DLD1 (cell line): Measurements from ENCODE around the gene EEF1G.

Source experiments
- in situ Hi-C: cut with HindIII; loops from 2 replicates; pipeline ENCODE4 v1.10.0; 2017; ENCODE audit warnings: low sequenced_read_pairs

Gene EEF1G

DNA sequence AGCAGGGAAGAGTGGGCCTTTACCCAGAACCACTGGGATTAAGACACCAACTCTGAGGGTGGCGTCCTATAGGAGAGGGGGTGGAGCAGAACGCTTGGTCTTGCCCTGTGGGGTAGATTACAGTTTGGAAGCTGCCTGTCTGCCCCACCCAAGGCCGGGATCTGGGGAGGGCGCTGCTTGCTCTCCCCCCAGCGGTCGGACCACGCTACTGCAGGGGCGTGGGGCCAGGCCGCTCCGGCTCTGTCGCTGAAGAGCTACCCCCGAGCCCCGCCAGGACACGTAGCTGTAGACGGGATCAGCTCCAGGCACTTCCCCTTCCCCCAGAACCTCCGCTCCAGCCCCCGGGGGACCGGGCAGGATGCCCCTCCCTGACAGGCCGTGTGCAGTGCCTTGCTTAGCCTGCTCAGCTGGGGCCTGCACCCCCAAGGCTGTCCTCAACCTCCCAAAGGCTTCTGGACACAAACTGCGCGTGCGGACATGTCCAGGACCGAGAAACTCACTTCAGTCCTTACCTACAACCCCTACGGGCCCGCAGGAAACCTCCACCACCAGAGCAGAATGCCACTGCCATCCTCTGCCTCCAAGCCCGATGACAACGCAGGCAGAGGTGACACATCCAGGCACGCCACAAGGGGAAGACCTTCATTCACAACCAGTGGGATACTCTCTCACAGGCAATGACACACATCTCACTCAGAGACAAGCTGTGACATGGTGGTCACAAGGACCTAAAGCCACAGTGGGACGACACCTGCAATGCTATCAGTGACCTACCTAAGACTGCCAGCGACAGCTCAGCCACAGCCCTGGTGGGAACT lies 30.7 kb downstream of the EEF1G start:
- in situ Hi-C loops = no loop called here

DNA sequence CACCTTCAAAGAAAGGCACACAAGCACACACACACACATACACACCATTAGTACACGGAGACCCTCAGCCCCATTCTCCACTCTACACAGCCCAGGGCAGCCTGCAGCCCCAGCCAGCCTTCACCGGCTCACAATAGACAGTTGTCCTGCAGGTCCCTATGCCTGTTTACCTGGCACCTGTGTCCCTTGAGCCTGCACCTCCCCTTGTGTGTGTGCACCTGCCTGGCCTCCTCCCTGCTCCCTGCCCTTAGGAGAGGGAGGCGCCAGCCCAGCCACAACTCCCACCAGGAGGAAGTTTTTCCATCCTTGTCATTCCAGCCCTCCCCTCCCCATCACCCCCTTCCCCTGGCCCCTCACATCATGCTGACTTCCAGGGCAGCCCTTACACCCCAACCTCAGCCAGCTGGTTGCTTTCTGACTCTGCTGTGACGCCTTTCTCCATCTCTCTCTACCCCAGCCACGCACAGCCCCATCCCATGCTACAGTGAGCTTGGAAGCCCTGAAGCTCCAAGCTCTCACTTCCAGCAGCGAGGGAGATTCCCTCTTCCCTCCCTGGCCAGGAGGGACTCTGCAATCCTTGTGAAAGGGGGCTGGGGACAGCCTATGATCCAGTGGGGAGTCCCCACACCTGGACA lies 31.5 kb downstream of the EEF1G start:
- in situ Hi-C loops = no loop called here

DNA sequence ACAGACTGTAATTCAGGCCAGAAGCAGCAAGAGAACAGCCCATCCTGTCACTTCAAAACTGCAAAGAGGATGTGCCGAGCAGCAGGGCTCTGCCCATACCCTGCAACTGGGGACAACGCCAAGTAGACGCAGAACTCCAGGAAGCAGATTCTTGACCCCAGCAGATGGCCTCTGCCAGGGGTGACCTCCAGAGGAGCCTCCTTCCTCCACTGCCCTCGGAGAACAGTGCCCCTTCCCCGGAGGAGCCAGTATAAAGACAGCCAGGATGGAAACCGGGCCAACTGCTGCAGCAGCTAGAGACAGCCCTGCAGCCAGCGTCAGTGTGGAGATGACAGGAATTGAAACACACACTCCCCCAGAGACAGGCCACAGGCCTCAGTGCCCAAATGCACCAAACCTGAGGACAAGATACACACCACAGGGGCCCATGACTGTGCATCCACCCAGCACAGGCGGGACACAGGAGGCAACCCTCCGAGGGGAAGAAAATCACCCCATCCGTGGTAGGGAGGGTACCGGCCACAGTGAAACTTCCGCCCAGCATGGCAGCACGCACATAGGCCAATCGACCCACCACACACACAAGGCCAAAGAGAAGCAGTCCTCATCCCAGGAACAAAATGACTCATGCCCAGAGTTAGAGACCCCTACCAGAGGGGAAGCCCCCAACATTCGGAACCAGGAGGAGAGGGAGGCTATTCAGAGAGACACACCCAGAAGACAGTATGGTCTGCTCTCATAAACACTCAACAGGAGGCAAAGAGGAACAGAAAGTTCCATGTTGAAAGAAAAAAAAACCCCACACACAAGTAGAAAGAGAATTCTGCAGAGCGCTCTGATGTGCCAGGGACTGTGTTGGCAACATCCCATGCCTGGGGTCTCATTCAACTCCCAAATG lies 32.6 kb downstream of the EEF1G start:
- in situ Hi-C loops = no loop called here

DNA sequence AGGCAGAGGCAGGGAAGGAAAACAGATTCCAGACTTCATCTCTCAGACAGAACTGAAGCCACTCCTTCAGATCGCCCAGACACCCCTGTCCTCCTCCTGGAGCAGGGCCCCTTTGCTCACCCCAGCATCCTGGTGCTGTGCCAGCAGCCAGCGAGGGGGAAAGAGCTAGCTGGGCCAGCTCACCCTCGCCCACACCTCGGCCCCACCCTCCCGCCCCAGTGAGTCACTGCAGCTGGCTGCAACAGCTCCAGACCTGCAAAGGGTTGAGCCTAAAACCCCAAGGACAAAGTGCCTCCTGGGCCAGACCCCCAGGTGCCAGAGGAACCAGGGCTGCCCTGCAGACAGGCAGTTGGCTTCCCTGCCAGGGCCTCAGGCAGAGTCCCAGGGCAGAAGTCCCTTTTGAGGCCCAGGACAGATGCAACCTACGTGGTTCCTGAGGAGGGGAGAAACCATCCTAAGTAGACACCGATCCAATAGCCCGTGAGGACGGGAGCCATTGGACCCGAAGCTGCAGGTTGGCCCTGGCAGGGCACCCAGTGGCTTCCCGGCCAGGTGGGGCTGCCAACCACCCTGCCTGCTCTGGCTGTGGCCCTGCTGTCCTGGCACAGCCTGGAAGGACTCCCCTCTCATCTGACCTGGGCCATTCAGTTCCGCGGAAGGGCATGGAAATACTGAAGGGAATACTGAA lies 34.3 kb downstream of the EEF1G start:
- in situ Hi-C loops = no loop called here

DNA sequence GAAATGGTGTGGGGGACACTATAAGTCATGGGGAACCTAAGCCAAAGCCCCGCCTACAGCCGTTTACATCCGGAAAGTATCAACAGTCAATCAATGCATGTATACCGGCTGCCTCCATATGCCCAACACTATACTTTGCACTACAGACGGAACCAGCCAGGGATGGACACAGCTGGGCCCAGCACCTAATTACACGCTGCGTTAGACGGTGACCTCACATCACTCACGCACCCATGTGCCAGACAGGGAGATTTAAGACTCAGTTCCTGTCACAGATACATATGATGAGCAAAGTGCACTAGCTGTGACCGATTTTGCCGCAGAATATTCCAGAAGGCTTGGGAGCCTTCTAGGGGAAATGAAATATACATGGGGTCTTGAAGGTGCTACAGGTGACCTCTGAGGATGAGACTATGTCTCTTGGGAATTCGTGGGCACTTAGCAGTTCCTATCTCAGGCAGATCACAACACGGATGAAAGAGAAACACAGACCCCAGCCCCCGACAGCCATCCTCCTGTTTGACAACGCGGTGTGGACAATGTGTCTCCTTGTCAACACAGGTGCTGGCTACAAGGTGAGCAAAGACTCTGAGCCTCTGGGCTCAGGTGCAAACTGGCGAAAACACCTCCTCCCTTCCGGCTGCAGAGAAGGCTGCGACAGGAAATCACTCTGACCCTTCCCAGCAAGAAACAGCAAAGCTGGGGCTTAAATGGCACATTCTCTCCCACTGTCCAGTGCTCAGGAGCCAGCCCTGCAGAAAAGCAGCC lies 35.0 kb downstream of the EEF1G start:
- in situ Hi-C loops = no loop called here

DNA sequence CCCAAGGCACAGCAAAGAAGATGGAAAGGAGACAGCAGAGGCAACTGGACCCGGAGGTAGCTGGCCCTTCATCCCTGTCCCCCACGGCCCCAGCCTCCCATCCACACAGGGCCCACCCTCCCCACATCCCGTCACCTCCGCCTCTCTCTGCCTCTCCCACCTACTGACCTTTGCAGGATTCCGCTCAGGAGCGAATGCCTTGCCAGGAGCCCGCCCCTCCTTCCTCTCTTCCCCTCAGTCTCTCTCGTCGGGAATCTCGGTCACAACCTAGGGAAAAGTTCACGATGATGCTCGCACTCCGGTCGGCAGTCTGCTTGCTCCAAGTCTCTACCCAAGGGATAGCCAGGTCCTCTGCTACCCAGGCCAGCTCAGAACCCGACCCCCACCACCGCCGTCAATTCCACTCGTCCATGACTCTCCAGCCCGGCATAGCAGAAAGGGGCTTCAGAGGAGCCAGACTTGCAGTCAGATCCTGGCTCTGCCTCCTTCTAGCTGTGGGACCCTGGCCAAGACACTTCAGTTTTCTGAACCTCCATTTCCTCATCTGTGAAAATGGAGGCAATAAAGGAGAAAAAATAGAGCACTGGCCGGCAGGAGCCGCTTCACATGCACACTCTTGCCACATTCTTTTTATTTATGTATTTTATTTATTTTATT lies 37.3 kb downstream of the EEF1G start:
- in situ Hi-C loops = no loop called here

DNA sequence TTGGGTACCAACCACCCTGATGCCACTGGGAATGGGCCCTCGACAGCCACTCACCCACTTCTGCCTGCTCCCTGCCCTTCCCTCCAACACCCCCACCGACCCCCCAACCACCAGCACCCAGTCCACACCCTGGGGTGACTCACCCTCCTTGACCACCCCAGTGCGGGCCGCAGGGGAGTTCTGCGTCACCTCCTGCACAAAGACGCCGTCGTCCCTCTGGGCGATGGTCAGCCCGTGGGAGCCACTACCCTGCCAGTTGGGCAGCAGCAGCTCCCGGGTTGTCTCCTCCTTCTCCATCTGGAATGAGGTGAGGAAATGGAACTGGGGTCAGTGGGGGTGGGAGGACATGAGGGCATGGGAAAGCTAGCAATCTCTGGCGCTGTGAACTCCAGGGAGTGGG lies 37.9 kb downstream of the EEF1G start:
- in situ Hi-C loops = no loop called here

DNA sequence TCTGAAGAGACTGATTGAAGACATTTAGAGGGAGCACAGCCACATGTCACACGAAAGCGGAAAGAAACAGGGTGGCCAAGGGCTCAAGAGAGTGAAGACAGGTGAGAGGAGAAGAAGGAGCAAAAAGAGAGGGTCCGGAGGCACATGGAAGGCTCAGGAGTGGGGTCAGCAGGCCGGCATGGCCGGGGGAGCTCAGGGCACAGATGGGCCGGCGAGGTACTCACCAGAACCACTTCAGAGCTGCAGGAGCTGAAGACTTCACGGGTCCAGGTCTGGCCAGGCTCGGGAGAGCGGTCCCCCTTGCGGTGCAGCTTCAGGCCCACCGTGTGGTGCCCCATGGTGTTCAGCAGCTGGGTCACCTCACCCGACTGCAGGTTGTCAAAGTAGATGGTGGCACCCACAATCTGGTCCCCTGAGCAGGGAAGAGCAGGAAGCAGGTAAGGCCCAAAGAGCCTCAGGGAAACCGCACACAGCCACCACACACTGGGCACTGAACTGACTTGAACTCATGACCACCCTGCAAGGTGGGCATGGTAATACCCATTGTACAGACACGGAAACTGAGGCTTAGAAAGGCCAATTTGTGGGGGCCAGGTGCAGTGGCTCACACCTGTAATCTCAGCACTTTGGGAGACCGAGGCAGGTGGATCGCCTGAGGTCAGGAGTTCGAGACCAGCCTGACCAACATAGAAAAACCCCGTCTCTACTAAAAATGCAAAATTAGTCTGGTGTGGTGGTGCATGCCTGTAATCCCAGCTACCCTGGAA lies 38.7 kb downstream of the EEF1G start:
- in situ Hi-C loops = no loop called here

DNA sequence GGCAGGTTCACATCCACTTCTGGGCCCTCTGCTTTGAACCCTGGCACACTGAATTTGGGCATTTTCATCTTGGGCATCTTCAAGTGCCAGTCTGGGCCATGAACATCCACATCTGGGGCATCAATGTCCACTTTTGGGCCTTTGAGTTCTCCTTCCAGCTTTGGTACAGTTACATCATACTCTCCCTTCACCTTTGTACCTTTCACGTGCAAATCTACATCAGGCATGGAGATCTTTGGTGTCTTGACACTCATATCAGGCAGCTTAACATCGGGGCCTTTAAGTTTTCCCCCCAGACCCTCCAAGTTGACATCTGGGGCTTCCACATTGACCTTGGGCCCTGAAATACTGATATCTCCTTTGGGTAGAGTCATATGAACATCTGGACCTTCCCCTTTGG lies 41.6 kb downstream of the EEF1G start:
- in situ Hi-C loops = no loop called here

DNA sequence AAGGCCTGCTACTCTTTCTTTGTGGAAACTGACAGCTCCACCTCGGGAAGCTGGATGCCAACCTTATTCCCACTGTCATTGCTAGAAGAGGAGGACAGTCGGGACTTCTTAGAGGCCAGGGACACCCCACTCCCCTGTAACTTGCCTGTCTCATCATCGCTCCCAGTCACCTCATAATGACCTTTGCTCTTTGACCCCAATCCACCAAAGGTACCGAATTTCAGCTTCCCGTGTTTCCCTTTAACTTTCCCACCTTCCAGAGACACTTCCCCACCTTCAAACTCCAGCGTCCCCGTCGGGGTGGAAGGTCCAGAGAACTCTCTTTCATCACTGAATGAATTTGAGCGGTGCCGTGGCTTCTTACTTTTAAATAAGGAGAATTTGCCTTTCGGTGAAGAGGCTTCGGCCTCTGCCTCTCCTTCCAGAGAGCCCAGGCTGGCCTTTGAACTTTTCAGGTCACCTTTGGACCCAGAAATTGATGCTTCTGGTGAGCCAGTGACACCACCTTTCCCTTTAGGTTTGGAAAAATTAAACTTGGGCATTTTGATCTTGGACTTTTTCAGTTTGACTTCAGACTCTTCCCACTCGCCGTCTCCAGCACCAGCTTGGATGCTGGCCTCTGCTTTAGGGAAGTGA lies 56.8 kb downstream of the EEF1G start:
- in situ Hi-C loops = no loop called here

DNA sequence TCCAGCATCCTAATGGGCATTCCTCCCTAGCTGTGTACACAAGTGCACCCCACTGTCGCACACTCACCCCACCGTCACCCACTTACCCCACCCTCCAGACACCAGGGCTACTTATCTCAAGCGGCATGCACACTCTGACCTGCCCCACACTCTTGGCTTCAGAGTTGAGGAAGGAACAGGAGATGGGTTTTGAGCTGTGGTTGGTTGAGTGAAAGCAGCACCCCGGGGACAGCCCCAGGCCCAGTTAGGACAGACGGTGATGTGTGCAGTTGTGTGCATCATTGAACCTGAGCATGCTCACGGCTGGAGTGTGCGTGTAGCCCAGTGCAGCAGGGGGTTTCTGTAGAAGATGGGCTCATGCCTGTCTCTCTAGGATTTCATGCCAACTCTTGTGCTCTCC lies 59.5 kb downstream of the EEF1G start:
- in situ Hi-C loops = no loop called here

DNA sequence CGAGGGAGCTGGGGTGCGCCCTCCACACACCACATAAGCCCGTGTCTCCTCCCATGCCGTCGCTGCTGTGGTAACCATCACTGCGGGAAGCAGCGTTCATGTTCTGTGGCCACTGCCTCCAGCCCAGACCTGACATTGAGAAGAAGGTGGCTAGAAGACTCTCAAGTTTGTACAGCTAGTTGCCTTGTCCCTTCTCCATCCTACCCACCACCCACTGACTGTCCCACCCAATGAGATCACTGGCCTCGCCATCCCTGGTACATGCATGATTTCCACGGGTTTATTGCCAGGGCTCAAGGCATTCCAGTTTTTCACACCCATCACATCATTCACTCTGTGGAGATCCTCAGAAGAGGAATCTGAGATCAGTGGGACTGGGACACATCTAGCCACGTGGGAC lies 60.1 kb downstream of the EEF1G start:
- in situ Hi-C loops = no loop called here

DNA sequence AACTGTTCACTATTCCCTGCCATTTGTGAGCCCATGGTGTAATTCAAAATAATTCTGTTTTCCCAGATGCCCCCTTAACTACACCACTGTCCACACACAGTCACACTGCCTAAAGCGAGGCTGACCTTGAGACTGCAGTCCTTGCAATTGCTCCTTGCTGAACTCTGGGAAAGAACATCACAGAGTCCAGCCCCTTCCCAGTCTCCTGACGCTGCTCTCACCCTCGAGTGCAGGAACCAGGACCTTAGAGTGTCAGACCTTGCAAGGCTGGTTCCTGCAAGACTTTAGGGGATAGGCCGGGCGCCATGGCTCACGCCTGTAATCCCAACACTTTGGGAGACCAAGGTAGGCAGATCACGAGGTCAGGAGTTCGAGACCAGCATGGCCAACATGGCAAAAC lies 60.7 kb downstream of the EEF1G start:
- in situ Hi-C loops = no loop called here
